HG02763 (cell line): ENCODE results near the gene IP6K1.
A peak's percentile ranks its signal among the peaks of the same experiment; 100 is the strongest.
"Not testable (repeated sequence)": the region's sequence is repeated elsewhere in the genome, so short reads cannot be mapped to it uniquely, and the experiment has no call there.

ENCODE experiments used
- ATAC-seq: cut with Tn5 transposase; IDR thresholded peaks from one replicate; pipeline ENCODE4 v1.9.1; 2021; ENCODE audit warnings: mild to moderate bottlenecking, moderate library complexity; ENCODE audit not compliant: unreplicated experiment

Gene IP6K1

DNA sequence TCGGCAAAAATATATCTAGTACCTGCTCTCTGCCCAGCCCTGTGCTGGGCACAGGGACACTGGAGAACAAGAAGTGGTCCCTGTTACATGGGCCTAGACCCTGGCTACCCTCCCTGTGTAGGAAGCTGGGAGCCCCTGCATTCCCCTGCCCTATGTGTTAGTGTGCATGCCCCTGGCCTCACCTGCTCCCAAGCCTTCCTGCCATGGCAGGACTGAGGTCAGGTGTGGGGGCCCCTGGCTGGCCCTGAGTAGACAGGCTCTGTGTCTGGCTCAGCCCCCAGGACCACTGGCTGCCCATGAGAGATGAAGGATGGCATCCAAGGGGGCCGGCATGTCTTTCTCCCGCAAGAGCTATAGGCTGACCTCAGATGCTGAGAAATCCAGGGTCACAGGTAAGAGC, 95.5 kb downstream of the IP6K1 start:
- not testable (repeated sequence) for ATAC-seq

DNA sequence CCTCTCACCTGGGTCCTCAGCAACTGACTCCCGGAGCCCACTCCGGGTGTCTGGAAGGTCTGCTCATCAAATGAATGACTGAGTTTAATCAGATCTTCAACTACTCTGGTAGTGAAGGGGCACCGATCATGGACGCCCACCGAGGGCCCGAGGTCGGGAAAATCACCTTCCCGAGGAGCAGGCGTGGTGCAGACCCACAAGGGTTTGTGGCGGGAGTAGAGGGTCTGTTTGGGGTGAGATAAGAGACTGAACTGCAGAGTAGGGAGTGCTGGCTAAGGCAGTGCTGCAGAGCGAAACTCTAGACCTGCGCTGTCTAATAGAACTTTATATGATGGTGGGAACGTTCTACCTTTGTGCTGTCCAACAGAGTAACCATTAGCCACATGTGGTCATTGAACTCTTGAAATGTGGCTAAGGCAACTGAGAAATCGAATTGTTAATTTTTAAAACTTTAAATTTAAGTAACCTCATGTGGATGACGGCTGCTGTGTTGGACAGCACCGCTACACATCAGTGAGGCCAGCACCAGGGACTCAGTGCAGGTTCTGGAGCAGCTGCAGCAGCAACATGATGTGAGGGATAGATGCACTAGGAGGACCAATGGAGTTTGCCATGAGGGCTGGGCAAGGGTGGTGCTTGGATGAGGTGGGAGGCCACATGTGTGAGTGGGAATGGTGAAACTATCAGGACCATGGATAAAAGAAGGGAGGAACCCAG, 96.3 kb downstream of the IP6K1 start:
- not testable (repeated sequence) for ATAC-seq

DNA sequence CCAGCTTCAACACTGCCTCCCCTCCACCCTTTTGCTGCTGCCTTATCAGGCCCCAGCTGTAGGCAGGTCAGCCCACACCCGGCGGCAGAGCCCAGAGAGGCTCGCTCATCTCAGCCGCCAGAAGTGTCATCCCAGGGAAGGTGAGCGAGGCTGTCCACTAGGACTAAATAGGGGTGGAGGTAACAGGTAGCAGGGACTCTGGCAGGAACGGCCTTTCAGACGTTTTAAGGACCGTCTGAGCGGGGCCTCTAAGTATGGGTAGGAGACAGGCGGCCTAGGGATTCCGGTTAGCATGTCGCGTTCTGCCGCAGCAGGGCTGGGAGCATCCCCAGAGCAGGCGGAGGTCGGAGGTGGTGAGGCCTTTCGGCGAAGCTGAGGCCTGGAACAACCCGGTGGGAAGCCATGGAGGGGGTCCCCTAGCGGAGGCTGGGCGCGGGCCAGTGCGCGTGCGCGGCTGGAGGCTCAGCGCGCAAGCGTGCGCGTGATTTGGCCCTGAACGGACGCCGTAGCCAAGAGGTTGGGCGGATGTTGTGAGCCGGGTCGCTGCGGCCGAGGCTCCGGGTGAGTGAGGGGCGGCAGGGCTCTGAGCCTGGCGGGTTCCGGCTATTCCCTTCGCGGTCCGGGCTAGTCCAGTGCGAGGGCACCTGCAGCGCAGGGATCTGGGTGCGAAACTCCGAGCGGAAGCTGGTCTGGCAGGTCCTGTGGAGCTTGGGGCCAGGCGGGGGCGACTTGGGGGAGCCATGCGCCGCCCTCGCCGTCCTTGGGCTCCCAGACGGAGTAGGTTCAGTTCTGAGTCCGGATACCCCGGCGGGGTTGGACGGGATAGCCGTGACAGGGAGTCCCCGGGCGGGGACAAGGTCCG, 97.1 kb downstream of the IP6K1 start, which contains the start of the genes MST1 and RNF123:
Gene MST1, minus strand, starts transcription at position 429 of the 862 bp plus-strand sequence. CDS start 783 bp downstream, outside the sequence.
Gene RNF123, plus strand, starts transcription at position 512 of the 862 bp plus-strand sequence. CDS start 1,609 bp downstream, outside the sequence.
- ATAC-seq, result peak; percentile 63

DNA sequence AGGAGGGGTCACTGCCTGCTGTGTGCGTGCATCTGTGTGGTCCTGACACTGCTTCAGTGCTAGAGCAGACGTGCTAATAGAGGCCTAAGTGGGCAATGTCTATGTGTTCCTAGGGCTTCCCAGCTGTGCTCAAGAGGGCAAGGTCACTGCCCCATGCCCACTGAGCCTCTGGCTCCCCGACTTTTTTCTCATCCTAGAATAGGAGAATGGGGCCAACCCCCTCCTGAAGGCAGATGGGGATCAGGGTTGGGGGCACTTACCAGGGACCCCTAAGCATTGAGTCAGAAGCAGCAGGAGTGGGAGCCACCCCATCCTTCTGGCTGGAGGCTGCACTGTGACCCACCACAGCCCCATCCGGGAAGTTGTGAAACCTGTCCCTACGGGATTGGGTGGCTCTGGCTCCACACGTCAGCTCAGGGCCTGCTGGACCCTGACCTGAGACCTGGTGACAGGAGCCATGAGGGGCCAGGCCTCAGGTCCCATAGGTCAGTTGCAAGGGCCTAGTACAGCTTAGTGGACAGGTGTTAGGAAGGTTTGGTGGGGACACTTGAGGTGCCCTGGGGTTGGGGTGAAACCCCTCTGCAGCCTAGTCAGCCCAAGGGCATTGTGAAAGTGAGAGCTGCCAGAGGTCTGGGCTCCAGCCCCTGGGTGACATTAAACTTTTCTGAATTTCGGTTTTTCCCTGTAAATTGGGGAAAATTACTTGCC, 97.8 kb downstream of the IP6K1 start:
- not testable (repeated sequence) for ATAC-seq

DNA sequence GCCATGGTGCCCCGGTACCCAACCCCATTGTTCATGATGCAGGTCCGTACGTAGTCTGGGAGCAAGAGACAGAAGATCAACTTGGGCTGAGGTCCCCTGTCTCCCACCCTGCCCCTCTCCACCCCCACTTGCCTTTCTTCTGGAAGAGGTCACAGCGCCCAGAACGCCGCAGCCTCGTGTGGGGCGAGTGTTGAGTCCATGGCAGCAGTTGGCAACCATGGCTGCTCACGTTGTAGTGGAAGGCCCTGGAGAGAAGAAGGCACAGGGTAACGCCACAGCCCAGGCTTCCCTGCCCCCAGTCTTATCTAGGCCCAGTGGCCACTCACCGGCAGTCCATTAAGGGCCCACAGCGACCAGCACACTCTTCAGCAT, 98.9 kb downstream of the IP6K1 start:
- ATAC-seq, result not testable (repeated sequence)

DNA sequence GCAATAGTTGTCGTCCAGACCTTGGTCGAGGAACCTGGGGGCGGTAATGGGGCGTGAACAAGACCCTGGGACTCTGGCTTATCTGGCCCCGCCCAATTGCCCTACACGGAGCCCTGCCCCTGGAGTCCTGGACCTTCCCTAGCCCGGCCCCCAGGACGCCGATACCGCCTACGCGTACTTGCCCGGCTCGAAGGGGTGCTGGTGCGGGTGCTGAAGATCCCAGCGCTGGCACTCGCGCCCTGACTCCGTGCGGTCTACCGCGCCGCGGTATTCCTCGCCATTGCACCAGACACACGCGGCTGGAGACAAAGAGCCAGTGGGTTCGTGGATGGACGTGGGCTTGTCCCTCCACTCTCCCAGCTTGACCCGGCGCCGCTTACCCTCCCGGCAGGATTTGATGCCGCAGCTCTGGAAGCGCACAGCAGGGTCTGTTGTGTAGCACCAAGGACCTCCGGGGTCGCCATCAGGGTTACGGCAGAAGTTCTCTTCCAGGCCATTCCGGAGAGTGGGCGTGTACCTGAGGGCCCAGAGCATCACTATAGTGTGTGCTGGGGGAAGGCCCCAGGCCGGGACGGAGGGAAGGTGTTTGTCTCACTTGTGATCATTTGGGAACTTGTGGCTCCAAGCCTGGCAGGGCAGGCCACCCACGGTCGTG, 99.4 kb downstream of the IP6K1 start:
- ATAC-seq, result not testable (repeated sequence)

DNA sequence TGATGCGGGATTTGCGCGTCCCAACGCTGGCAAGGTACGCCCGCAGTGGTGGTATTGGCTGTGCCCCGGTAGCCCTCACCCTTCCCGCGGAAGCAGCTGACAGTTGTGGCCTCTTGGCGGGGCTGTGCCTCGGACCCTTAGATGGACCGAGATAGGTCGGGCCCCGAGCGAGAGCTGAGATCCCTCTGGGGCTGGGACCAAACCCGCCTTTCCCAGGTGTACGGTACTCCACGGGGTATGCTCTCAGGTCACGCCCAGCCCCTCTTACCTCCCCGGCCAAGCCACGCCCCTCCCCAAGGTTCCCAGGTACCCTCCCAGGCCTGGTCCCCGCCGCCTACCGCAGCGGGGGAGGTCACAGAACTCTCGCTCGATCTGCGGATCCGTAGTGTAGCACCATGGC, 100.0 kb downstream of the IP6K1 start:
- not testable (repeated sequence) for ATAC-seq

DNA sequence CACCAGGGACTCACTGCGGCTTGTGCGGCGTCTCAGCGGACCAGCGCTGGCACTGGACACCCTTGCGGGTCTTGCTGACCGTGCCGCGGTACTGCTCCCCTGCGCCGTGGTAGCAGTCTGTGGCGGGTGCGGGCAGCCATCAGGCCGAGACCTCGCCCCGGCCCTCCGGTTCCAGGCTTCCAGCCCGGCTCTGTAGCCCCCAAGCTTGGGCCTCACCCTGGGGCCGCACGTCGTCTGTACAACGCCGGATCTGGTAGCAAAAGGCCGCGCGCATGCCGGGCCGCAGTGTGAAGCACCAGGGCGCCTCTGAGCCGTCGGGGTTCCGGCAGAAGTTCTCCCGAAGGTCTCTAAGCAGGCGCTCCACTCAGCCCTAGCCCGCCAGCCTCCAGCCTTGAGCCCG, 100.5 kb downstream of the IP6K1 start:
- not testable (repeated sequence) for ATAC-seq

DNA sequence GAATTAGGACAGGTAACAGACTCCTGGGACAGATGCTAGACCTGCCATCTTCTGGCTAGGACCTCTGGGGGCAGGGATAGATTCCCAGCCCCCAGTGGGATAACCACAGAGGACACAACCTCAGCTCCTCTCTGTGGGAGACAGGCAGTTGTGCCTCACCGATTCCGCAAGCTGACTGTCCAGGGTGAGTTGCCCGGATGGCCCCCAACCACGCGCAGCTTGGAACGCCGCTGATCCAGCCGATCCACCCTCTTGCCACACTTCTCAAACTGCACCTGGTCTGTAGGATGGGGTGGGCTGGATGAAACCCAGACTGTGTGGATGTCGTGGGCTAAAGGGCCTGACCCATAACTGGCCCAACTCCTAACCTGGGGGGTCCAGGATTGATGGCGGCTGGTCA, 101.2 kb downstream of the IP6K1 start:
- ATAC-seq, result not testable (repeated sequence)

DNA sequence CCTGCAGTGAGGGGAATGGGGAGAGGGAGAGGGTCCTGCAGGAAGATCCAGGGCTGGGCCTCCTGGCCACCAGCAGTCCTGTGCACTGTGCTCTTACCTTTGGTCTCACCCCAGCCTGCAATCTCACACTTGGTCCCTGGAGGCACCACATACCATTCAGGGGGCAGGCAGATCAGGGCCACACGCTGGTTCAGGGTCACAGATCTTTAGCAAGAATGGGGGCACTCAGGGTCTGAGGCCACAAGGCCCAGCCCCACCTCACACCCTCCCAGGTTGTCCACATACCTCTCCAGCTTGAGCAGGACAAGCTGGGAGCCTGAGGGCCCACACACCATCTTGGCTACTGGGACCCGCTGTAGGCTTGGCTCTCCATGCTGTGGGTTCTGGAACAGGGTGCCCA, 101.9 kb downstream of the IP6K1 start:
- ATAC-seq, result not testable (repeated sequence)

DNA sequence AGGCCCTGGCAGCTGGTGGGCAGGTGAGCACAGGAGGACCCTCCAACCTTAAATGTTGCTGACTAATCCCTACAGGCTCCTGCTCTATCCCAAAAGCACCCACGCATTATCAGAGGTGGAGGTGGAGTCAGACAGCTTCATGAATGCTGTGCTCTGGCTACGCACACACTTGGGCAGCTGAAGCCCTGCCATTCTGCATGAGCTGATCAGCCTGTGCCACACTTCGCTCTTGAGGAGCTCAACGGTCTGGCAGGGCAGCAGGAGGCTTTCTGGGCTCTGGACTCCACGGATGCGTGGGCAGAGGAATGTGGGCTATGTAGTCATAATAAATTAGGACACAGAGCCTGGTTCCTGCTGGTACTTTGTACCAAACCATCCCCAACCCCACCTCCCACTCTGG, 103.2 kb downstream of the IP6K1 start:
- no peak for ATAC-seq

DNA sequence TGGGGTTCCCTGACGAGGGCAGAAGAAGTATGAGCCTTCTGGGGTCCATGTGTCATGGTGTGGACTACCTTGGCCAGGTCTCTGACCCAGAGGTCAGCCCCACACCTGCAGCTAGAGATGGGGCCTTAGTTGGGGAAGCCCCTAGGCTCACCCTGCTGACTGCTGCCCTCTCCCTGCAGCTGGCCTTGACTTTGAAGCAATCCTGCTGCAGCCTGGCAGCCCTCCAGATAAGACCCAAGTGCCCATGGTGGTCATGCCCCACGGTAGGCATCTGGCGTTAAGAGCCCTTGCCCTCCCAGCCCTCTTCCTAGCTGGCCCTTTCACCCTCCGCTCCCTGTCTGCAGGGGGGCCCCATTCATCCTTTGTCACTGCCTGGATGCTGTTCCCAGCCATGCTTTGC, 104.8 kb downstream of the IP6K1 start:
- ATAC-seq, result no peak

DNA sequence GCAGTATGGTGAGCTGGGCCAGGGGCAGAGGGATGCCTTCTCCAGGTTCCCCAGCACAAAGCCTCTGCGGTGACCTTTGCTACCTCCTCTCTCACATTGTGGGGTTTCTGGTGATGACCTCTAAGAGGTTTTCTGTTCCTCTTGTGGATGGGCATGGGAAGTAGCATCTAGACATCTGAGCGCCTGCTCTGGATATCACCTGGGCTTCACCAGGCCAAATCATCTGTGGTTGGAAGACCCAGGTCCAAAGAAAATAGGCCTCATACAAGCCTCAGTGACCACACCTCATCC, 105.2 kb downstream of the IP6K1 start:
- ATAC-seq, result no peak

DNA sequence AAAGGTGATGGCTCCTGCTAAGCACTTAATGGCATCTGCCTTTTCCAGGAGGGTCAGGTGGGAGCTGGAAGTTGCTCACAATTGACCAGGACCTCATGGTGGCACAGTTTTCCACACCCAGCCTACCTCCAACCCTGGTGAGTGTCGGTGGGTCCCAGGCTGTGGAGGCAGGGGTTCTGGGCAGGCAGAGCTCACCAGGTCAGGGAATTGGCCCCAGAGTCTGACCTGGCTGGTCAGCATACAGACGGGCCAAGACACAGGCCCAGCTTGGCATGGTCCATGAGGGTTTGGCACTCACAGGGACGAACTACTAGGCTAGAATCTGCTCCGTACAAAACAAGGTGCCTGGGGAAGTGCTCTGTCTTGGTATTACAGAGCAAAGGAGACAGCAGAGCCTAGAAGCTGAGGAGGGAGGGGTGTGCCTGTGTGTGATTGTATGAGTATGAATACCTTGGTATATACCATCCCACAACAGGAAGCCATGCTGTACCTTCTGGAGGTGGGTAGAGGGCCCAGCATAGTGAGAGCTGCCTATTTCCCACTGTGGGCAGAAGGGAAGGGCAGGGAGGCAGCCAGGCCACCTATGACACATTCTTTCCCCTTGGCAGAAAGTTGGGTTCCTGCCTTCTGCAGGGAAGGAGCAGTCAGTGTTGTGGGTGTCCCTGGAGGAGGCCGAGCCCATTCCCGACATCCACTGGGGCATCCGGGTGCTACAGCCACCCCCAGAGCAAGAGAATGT, 105.7 kb downstream of the IP6K1 start:
- ATAC-seq, result no peak

DNA sequence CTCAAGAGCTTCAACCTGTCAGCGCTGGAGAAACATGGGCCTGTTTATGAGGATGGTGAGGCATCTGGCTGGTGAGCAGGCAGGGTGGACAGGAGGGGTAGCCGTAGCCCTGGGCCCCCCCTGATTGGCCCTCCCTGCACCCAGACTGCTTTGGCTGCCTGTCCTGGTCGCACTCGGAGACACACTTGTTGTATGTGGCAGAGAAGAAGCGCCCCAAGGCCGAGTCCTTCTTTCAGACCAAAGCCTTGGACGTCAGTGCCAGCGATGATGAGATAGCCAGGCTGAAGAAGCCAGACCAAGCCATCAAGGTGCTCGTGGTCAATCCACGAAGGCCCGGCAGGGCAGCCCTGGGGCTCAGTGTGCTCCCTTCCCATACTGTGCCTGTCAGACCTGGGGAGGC, 110.4 kb downstream of the IP6K1 start:
- no peak for ATAC-seq

DNA sequence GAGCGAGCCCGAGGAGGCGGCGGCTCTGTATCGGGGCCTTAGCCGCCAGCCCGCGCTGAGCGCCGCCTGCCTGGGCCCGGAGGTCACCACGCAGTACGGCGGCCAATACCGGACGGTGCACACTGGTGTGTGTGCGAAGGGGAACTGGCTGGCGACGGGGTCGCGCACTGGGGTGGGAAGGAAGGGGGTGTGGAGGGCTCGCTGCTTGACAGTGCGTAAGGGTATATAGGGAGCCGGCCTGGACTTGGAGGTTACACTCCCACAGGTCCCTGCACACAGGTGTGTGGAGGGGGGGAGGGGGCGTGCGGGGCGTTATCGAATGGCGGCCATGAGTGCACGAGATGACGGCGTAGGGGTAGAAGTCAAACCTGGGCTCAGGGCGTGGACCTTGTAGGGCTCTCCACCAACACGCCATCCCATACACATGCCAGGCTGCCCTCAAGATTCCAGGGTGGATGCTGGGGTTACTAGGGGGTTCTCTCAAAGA, 111.8 kb downstream of the IP6K1 start:
- no peak for ATAC-seq
